ENCODE results near the gene HOXD3. TPM values are rescaled to one million over a fixed set of nuclear protein-coding genes. Genes with fewer than 3 reads are reported as not detected.

The HOXD3 gene
- total and polyA plus RNA-seq, 4 donors = not detected

GRCh38 chr2:176200971-176201370 lies 43.9 kb downstream of the HOXD3 start (continued):
- TF ChIP-seq HNF4G (IDR thresholded peaks at IDR 0.05) = no peak

- peaks cover 0 to 5% (median 3%) of the 10 kb centered on the region in 4 donors for H3K27me3 ChIP-seq (ENCODE audit: control insufficient read depth in 4 of 4, insufficient read depth in 4 of 4, low read length in 3 of 4)
- DNase-seq (ENCODE audit: low spot score) = no peak
- H3K9ac ChIP-seq (ENCODE audit: low read depth in 1 of 2, low read length in 2 of 2) = no peak overlapping the region
- H3K4me3 ChIP-seq (ENCODE audit: low read depth in 1 of 3, low read length in 3 of 3) = no peak overlapping the region
- no peak for TF ChIP-seq YY1 (IDR thresholded peaks at IDR 0.05)
- no peak for TF ChIP-seq ATF3 (IDR thresholded peaks at IDR 0.05)
- TF ChIP-seq MAX (IDR thresholded peaks at IDR 0.05) = no peak
- TF ChIP-seq FOXA1 (IDR thresholded peaks at IDR 0.05) = no peak
- TF ChIP-seq HNF4A (conservative IDR thresholded peaks at IDR 0.05) = no peak
- TF ChIP-seq SP1 (IDR thresholded peaks at IDR 0.05) = no peak
- no peak for TF ChIP-seq GABPA (IDR thresholded peaks at IDR 0.05 in 1 of 2, conservative IDR thresholded peaks at IDR 0.05 in 1 of 2)
- TF ChIP-seq TAF1 (conservative IDR thresholded peaks at IDR 0.05) = no peak
- TF ChIP-seq JUND (IDR thresholded peaks at IDR 0.05) = no peak
- TF ChIP-seq RAD21 (IDR thresholded peaks at IDR 0.05) = no peak
- TF ChIP-seq NR2F2 (IDR thresholded peaks at IDR 0.05) = no peak
- TF ChIP-seq FOXA2 (IDR thresholded peaks at IDR 0.05) = no peak
- TF ChIP-seq REST (IDR thresholded peaks at IDR 0.05) = no peak
- no peak for TF ChIP-seq HNF4G (IDR thresholded peaks at IDR 0.05)
- TF ChIP-seq CTCF (IDR thresholded peaks at IDR 0.05; ENCODE audit: low read depth, low read length, missing input control) = no peak
- TF ChIP-seq RXRA (IDR thresholded peaks at IDR 0.05) = no peak
- no peak for TF ChIP-seq EGR1 (IDR thresholded peaks at IDR 0.05; ENCODE audit: low read depth in 2 of 2)
- no peak for TF ChIP-seq ZBTB33 (IDR thresholded peaks at IDR 0.05)
- H3K27ac ChIP-seq (ENCODE audit: low read depth in 1 of 2, low read length in 2 of 2) = no peak overlapping the region
- no peaks in the 10 kb centered on the region for H3K36me3 ChIP-seq (ENCODE audit: control insufficient read depth in 4 of 4, insufficient read depth in 3 of 4, low read depth in 1 of 4, low read length in 3 of 4)
- 79% methylated on average over 7 of the region's 7 CpGs for WGBS
- H3K9me3 ChIP-seq (ENCODE audit: control insufficient read depth in 4 of 4, low read length in 3 of 4) = peaks cover 0 to 2% (median 0%) of the 10 kb centered on the region in 4 donors
- H3K4me1 ChIP-seq (ENCODE audit: control insufficient read depth in 4 of 4, insufficient read depth in 4 of 4, low read length in 3 of 4) = no peaks in the 10 kb centered on the region
Measured at GRCh38 chr2:176202491-176202890, 45.4 kb downstream of the HOXD3 start.

Data from liver (tissue), 9 donors.